Skeletal muscle tissue (tissue), 4 donors: ENCODE results near the gene RNF167. TPM values are rescaled to one million over a fixed set of nuclear protein-coding genes. Genes with fewer than 3 reads are reported as not detected.

Experiments used
- H3K27ac ChIP-seq: one replicate; pipeline ENCODE4 v1.7.0; 2013; ENCODE audit warnings: mild to moderate bottlenecking, low read depth, low read length, inconsistent platforms
- H3K27me3 ChIP-seq, 3 donors: one replicate each; pipeline ENCODE4 v1.7.0; 2013; ENCODE audit warnings: low read length in 3 of 3; ENCODE audit not compliant: control insufficient read depth in 3 of 3, insufficient read depth in 3 of 3
- H3K36me3 ChIP-seq, 3 donors: one replicate each; pipeline ENCODE4 v1.7.0; 2013; ENCODE audit warnings: low read length in 3 of 3; ENCODE audit not compliant: control insufficient read depth in 3 of 3, insufficient read depth in 3 of 3
- H3K4me1 ChIP-seq, 3 donors: one replicate each; pipeline ENCODE4 v1.7.0; 2013; ENCODE audit warnings: low read length in 3 of 3, mild to moderate bottlenecking in 3 of 3; ENCODE audit not compliant: control insufficient read depth in 3 of 3, insufficient read depth in 3 of 3
- H3K4me3 ChIP-seq, 3 donors: one replicate each; pipeline ENCODE4 v1.7.0; 2013; ENCODE audit warnings: low read length in 3 of 3
- H3K9ac ChIP-seq, 3 donors: one replicate each; pipeline ENCODE4 v1.7.0; 2013; ENCODE audit warnings: low read length in 3 of 3, mild to moderate bottlenecking in 3 of 3, moderate library complexity in 2 of 3, low read depth in 1 of 3
- H3K9me3 ChIP-seq, 3 donors: one replicate each; pipeline ENCODE4 v1.7.0; 2013; ENCODE audit warnings: low read length in 3 of 3; ENCODE audit not compliant: control insufficient read depth in 3 of 3
- total RNA-seq: library from RNA; depleted of rRNA; stranded (reverse); fragments of >200 nt; gene quantifications from one replicate; pipeline ENCODE4 v1.2.3, GENCODE V29; 2014
- donor health status: Osteomylitis.

RNF167 gene
- total RNA-seq, 1 donor from 2014 or later = 12.0 TPM

DNA sequence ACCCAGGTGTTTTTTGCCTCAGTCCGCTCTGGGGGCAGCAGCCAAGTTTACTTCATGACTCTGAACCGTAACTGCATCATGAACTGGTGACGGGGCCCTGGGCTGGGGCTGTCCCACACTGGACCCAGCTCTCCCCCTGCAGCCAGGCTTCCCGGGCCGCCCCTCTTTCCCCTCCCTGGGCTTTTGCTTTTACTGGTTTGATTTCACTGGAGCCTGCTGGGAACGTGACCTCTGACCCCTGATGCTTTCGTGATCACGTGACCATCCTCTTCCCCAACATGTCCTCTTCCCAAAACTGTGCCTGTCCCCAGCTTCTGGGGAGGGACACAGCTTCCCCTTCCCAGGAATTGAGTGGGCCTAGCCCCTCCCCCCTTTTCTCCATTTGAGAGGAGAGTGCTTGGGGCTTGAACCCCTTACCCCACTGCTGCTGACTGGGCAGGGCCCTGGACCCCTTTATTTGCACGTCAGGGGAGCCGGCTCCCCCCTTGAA lies 42.8 kb upstream of the RNF167 start:
- Histone ChIP-seq H3K27me3 (peaks cover 0 to 21% (median 12%) of the 10 kb centered on the region in 3 donors), H3K9ac (no peak overlapping the region), H3K36me3 (peaks cover 44 to 48% (median 45%) of the 10 kb centered on the region in 3 donors), H3K27ac (no peak overlapping the region), H3K9me3 (no peaks in the 10 kb centered on the region), H3K4me1 (peaks cover 8 to 15% (median 12%) of the 10 kb centered on the region in 3 donors), H3K4me3 (no peak overlapping the region)

DNA sequence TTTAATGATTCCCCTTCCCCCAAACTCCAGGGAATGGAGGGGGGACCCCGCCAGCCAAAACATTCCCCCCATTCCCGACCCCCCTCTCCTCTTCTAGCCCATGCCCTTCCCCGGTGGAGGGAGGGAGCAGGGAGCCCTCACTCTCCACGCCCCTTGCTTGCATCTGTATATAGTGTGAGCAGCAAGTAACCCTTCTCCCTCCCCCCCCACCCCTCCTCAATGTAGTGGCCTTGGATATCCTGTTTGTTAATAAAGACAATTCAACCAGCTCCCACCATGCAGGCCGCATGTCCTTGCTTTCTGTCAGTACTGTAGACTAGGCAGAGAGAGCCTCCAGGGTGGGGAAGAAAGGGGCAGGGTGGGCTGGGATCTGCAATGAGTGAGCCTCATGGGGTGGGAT lies 42.3 kb upstream of the RNF167 start:
- no peak overlapping the region for H3K4me3 ChIP-seq
- no peak overlapping the region for H3K27ac ChIP-seq
- peaks cover 13 to 21% (median 15%) of the 10 kb centered on the region in 3 donors for H3K4me1 ChIP-seq
- no peaks in the 10 kb centered on the region for H3K9me3 ChIP-seq
- peaks cover 40 to 43% (median 40%) of the 10 kb centered on the region in 3 donors for H3K36me3 ChIP-seq
- peaks cover 0 to 21% (median 12%) of the 10 kb centered on the region in 3 donors for H3K27me3 ChIP-seq
- H3K9ac ChIP-seq = no peak overlapping the region

DNA sequence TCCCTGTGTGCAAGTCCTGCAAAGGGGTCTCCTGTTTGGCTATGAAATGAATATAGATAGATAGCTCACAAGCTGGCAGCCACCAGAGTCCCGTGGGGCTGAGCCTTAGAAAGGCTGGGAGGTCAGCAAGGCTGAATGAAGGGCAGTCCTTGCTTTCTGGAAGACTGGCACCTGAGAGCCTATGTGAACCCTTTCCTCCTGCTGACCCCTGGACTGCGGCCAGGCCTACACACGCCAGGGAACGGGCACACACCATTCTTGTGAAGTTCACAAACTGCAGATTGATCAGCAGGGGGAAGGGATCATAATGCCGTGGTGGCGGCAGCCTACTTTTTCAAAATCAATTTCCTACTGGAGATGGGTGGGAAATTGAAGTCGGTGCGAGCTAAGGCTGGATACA lies 41.7 kb upstream of the RNF167 start:
- Histone ChIP-seq H3K27ac (no peak overlapping the region), H3K27me3 (peaks cover 0 to 21% (median 12%) of the 10 kb centered on the region in 3 donors), H3K9me3 (no peaks in the 10 kb centered on the region), H3K36me3 (peaks cover 35 to 39% (median 35%) of the 10 kb centered on the region in 3 donors), H3K9ac (no peak overlapping the region), H3K4me1 (peaks cover 19 to 26% (median 21%) of the 10 kb centered on the region in 3 donors), H3K4me3 (no peak overlapping the region)

DNA sequence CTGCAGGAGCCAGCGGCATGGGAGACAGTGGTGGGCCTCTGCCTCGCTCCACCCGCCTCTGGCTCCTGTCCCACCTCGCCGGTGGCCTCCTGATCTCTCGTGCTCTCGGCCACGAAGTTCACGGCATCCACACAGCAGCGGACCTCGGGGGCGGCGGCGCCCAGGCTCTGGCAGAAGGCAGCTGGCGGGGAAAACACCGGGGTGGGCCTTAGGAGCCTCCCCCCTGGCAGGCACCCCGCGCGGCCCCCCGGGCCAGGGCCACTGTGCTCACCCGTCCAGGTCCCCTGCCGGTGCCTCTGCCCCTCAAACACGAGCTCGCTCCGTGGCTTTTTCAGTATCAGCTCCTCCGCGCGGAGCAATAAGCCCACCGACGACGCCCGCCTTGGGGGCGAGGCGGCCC lies 41.1 kb upstream of the RNF167 start:
- Histone ChIP-seq H3K27ac (no peak overlapping the region), H3K4me3 (peak overlapping the region in 1 of 3 donors; percentile 65), H3K36me3 (peaks cover 29 to 33% (median 29%) of the 10 kb centered on the region in 3 donors), H3K9me3 (no peaks in the 10 kb centered on the region), H3K27me3 (peaks cover 0 to 21% (median 12%) of the 10 kb centered on the region in 3 donors), H3K4me1 (peaks cover 21 to 29% (median 23%) of the 10 kb centered on the region in 3 donors), H3K9ac (peak overlapping the region in 1 of 3 donors; percentile 33)

DNA sequence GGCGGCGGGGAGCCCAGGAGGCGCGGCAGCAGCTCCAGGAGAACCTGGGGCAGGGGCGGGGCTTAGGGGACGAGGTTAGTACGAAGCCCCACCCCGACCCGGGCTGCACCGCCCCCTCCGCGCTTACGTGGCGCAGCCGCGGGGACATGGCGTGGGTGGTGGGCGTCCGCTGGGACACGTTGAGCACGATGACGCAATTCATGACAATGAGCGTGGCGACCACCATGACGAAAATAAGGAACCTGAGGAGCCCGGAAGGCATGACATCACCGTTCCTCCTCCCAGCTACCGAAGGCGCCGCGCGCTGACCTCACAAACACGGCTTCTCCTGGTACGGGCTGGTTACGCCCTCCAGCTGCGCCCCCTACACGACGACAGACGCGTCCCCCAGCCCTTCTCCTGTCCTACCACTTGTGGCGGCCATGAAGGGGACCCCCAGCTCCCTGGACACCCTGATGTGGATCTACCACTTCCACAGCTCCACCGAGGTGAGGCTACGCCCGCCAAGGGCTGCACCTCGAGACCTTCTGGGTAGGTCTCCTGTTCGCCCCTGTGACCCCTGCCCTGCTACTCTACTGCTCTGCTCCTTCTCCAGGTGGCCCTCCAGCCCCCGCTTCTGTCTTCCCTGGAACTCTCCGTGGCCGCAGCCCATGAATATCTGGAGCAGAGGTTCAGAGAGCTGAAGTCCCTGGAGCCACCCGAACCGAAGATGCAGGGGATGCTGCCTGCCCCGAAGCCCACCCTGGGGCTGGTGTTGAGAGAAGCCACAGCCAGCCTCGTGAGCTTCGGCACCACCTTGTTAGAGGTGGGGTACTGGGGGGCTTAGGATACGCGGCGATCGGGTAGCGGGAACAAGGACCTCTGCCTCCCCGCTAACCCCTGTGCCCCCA lies 40.5 kb upstream of the RNF167 start, which contains the start of gene C17orf107:
Gene C17orf107 (plus strand): TSS at position 196 of the 890 bp plus-strand sequence. CDS start 227 bp downstream, at position 423.
- Histone ChIP-seq H3K4me3 (peak within 1 kb of the TSS; percentile 65 to 71 (median 67)), H3K27me3 (peaks cover 0 to 21% (median 12%) of the 10 kb centered on the region in 3 donors), H3K36me3 (peaks cover 22 to 26% (median 22%) of the 10 kb centered on the region in 3 donors), H3K27ac (no peak within 1 kb of the TSS), H3K4me1 (peaks cover 21 to 29% (median 23%) of the 10 kb centered on the region in 3 donors), H3K9ac (peak within 1 kb of the TSS; percentile 33 to 51 (median 38)), H3K9me3 (no peaks in the 10 kb centered on the region)

DNA sequence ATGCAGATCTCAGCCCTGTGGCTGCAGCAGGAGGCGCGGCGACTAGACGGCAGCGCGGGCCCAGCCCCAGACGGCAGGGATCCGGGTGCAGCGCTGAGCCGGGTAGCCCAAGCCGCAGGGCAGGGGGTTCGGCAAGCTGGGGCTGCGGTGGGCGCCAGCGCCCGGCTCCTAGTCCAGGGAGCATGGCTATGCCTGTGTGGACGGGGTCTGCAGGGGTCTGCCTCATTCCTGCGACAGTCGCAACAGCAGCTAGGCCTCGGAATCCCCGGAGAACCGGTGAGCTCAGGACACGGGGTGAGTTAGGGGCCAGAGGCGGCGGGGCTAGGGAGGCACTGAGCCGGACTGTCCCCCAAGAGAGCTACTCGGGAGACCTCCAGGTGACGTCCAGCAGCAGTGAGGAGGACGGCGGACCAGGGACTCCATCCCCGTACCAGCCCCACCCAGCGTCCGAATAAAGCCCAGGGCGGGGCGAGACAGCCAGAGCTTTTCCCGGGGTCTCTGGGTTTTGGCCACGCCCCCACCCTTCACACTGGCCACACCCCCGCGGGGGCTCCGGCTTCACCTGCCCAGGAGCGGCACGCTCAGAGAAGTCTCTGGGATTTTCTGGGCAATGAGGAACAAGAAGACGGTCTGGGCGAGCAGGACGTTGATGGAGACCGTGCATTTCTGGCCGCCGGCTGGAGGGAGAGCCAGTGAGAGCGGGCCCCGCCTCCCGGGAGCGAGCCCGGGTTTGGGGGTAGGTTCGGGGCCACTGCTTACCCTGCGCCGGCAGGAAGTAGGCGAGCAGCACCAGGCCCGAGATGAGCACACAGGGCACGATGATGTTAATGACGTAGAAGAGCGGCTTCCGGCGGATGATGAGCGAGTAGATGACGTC lies 39.6 kb upstream of the RNF167 start:
- Histone ChIP-seq H3K4me1 (peaks cover 21 to 29% (median 23%) of the 10 kb centered on the region in 3 donors), H3K9ac (no peak overlapping the region), H3K4me3 (peak overlapping the region in 2 of 3 donors; percentile 22 to 62), H3K36me3 (peaks cover 13 to 17% (median 14%) of the 10 kb centered on the region in 3 donors), H3K9me3 (no peaks in the 10 kb centered on the region), H3K27me3 (peaks cover 0 to 24% (median 12%) of the 10 kb centered on the region in 3 donors), H3K27ac (no peak overlapping the region)

DNA sequence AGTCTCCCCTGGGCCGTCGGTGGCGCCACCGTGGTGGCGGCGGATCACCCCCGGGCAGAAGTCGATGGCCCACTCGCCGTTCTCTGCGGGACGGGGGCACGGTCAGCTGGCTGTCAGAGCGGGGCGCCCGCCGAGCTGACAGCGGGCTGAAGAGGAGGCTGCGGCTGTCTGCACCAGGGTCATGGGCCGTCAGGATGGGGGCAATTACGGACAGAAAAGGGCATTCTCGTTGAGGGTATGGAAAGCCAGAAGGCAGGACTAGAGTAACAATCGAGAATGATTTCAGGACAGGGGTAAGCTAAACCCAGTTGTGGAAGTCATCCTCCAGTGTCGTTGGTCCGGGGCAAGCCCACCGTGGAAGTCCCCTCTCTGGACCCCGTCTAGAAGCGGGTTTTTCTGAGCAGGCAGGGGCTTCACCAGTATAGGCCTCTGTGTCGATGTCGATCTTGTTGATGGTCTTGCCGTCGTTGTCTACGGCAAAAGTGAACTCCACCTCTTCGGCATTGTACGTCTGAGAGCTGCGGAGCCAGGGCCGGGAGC lies 38.9 kb upstream of the RNF167 start:
- H3K4me3 ChIP-seq = peak overlapping the region in 2 of 3 donors; percentile 22 to 62

DNA sequence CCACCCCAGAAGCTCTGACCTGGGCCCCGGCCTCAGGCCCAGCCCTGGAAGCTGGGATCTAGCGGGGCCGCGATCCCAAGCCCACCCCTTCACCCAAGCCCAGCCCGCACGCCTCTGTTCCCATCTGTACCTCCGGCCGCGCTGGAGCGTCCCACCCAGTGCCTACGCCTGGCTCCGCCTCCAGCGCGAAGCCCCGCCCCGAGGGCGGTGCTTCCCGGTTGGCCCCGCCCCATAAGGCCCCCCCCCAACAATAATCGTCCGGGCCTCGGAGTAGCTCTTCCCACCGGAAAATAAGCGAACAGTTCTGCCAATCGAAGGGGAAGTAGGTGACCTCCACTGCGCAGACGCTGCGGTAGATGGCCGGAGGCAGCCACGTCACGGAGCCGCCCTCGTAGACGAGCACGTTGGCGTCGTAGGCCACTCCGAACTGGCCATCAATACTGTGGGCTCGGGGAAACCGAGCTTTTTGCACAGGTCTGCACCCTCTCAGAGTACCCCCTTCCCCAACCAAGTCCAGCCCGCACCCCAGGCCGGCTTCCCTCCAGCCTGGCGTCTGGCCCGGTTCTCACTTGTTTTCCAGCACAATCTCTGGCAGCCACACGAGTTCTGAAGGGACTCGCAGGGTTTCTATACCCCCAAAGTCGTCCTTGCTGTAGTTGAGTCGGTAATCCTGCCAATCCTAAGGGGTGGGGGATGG lies 38.3 kb upstream of the RNF167 start:
- H3K4me1 ChIP-seq = peaks cover 21 to 29% (median 23%) of the 10 kb centered on the region in 3 donors
- peaks cover under 1 to 5% (median under 1%) of the 10 kb centered on the region in 3 donors for H3K36me3 ChIP-seq
- peaks cover 0 to 24% (median 12%) of the 10 kb centered on the region in 3 donors for H3K27me3 ChIP-seq
- H3K9ac ChIP-seq = peak overlapping the region in 1 of 3 donors; percentile 65
- H3K27ac ChIP-seq = peak overlapping the region; percentile 44
- H3K4me3 ChIP-seq = peak overlapping the region in 1 of 3 donors; percentile 62
- H3K9me3 ChIP-seq = no peaks in the 10 kb centered on the region

More for the DNA sequence above, 38.9 kb upstream of the RNF167 start:
- Histone ChIP-seq H3K9ac (peak overlapping the region in 1 of 3 donors; percentile 65), H3K27me3 (peaks cover 0 to 24% (median 12%) of the 10 kb centered on the region in 3 donors), H3K9me3 (no peaks in the 10 kb centered on the region), H3K27ac (peak overlapping the region; percentile 44), H3K36me3 (peaks cover 6 to 11% (median 7%) of the 10 kb centered on the region in 3 donors), H3K4me1 (peaks cover 21 to 29% (median 23%) of the 10 kb centered on the region in 3 donors)
